Breast epithelium (tissue), 3 donors: ENCODE data around the gene SDK1.

Experiments
- POLR2A ChIP-seq: fragments of 450-650 bp; IDR thresholded peaks from one replicate; pipeline ENCODE4 v1.6.1; 2016; ENCODE audit warnings: antibody characterized with exemption, mild to moderate bottlenecking, moderate library complexity
- TF ChIP-seq, protein P1 (sequence below), 3 donors: fragments of 450-650 bp; IDR thresholded peaks; one replicate each; pipeline ENCODE4 v1.5.1; 2016 to 2017; ENCODE audit warnings: antibody characterized with exemption in 3 of 3, mild to moderate bottlenecking in 3 of 3, moderate library complexity in 3 of 3

- TF ChIP-seq, protein P1, sequence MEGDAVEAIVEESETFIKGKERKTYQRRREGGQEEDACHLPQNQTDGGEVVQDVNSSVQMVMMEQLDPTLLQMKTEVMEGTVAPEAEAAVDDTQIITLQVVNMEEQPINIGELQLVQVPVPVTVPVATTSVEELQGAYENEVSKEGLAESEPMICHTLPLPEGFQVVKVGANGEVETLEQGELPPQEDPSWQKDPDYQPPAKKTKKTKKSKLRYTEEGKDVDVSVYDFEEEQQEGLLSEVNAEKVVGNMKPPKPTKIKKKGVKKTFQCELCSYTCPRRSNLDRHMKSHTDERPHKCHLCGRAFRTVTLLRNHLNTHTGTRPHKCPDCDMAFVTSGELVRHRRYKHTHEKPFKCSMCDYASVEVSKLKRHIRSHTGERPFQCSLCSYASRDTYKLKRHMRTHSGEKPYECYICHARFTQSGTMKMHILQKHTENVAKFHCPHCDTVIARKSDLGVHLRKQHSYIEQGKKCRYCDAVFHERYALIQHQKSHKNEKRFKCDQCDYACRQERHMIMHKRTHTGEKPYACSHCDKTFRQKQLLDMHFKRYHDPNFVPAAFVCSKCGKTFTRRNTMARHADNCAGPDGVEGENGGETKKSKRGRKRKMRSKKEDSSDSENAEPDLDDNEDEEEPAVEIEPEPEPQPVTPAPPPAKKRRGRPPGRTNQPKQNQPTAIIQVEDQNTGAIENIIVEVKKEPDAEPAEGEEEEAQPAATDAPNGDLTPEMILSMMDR (IDR thresholded peaks at IDR 0.05) = no peak
- no peak for TF ChIP-seq POLR2A
Observed at GRCh38 chr7:4133491-4134044, 832.5 kb downstream of the SDK1 start.
